Transverse colon (tissue), 4 donors: ENCODE results near the gene COP1. TPM values are rescaled to one million over a fixed set of nuclear protein-coding genes. Genes with fewer than 3 reads are reported as not detected.

Experiments used
- DNase-seq: peaks from one replicate; pipeline ENCODE4 v3.0.0-alpha.2; 2019
- H3K27ac ChIP-seq, 4 donors: fragments of 200-600 bp; sonication (generic); 2 replicates each; pipeline ENCODE4 v1.5.1; 2016 to 2018; ENCODE audit warnings: inconsistent platforms in 4 of 4
- H3K27me3 ChIP-seq: fragments of 200-600 bp; sonication (generic); 2 replicates; pipeline ENCODE4 v1.5.1; 2017; ENCODE audit warnings: inconsistent platforms
- H3K36me3 ChIP-seq, 4 donors: fragments of 200-600 bp; sonication (generic); 2 replicates each; pipeline ENCODE4 v1.5.1; 2017 to 2019; ENCODE audit warnings: inconsistent platforms in 4 of 4
- H3K4me1 ChIP-seq, 4 donors: fragments of 200-600 bp; sonication (generic); 2 replicates each; pipeline ENCODE4 v1.5.1; 2017 to 2020; ENCODE audit warnings: inconsistent platforms in 4 of 4
- H3K4me3 ChIP-seq, 4 donors: fragments of 200-600 bp; sonication (generic); 1 replicate in 1 of 4; 2 replicates in 3 of 4; pipeline versions ENCODE4 v1.5.1 to v1.6.1; 2017 to 2019; ENCODE audit warnings: inconsistent platforms in 4 of 4
- H3K9me3 ChIP-seq, 2 donors: fragments of 200-600 bp; sonication (generic); 2 replicates each; pipeline ENCODE4 v1.5.1; 2017 to 2019; ENCODE audit warnings: inconsistent platforms in 2 of 2
- EP300 ChIP-seq: sonication (generic); formaldehyde crosslinking; IDR thresholded peaks from one replicate; pipeline ENCODE4 v1.6.1; 2017; ENCODE audit warnings: antibody characterized with exemption, low read depth
- POLR2A ChIP-seq: fragments of 450-650 bp; IDR thresholded peaks from one replicate; pipeline ENCODE4 v1.6.1; 2016; ENCODE audit warnings: antibody characterized with exemption, mild to moderate bottlenecking, moderate library complexity
- POLR2AphosphoS5 ChIP-seq, 3 donors: sonication (generic); formaldehyde crosslinking; IDR thresholded peaks; one replicate each; pipeline ENCODE4 v1.6.1; 2016; ENCODE audit warnings: antibody characterized with exemption in 3 of 3
- WGBS, 2 donors: methylation state at CpG; one replicate each; pipeline ENCODE4 v1.1.5; 2018; ENCODE audit warnings: low coverage in 1 of 2; 5-methylcytosine and 5-hydroxymethylcytosine counted together
- in situ Hi-C, 4 donors: fragments of 200-750 bp; cut with MboI; loops; one replicate each; pipeline versions ENCODE4 v1.15.0 to v1.15.1; 2017; ENCODE audit warnings: low sequenced_read_pairs in 3 of 4, low pct_ligation_motif_present in 1 of 4, low pct_unique_long_range_greater_than_20kb in 1 of 4
- intact Hi-C: fragments of 100-400 bp; cut with DNase I; formaldehyde crosslinking; loops from one replicate; pipeline ENCODE4 v1.15.1; 2023; ENCODE audit warnings: low total_unique reads
- total RNA-seq, 4 donors: library from RNA; depleted of rRNA; stranded (reverse); fragments of >200 nt; gene quantifications; one replicate each; pipeline ENCODE4 v1.1.0, GENCODE V29; 2016
- TF ChIP-seq, protein P1 (sequence below), 5 experiments: fragments of 200-600 bp in 3 of 5; fragments of 450-650 bp in 2 of 5; sonication (generic) in 3 of 5; IDR thresholded peaks; 1 replicate in 2 of 5; 2 replicates in 3 of 5; pipeline ENCODE4 v1.5.1; 2016 to 2017; ENCODE audit warnings: antibody characterized with exemption in 5 of 5, inconsistent platforms in 3 of 5, mild to moderate bottlenecking in 2 of 5, moderate library complexity in 1 of 5

The COP1 gene
- total RNA-seq, 4 donors from 2014 or later, result 52.3 to 190 (median 109) TPM

DNA sequence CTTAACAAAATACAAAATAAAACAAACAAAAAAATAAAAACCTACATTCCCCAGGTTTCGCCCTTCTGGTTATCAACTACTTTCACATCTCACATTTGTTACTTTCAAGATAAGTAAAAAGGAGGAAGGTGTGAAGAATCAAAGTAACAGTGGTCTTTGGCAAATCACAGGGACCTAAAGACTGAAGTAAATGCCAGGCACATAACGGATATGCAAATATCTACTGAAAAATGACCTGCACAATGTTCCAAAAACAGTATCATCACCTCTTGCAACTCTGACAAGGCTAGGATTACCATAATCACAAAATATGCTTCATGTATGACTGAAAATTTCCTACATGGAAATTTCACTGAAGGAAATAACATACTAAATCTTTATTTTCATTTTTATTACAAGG, 29.3 kb downstream of the COP1 start:
- TF ChIP-seq POLR2A, result no peak
- TF ChIP-seq POLR2AphosphoS5 (IDR thresholded peaks at IDR 0.05), result no peak
- TF ChIP-seq EP300, result no peak
- TF ChIP-seq, protein P1, sequence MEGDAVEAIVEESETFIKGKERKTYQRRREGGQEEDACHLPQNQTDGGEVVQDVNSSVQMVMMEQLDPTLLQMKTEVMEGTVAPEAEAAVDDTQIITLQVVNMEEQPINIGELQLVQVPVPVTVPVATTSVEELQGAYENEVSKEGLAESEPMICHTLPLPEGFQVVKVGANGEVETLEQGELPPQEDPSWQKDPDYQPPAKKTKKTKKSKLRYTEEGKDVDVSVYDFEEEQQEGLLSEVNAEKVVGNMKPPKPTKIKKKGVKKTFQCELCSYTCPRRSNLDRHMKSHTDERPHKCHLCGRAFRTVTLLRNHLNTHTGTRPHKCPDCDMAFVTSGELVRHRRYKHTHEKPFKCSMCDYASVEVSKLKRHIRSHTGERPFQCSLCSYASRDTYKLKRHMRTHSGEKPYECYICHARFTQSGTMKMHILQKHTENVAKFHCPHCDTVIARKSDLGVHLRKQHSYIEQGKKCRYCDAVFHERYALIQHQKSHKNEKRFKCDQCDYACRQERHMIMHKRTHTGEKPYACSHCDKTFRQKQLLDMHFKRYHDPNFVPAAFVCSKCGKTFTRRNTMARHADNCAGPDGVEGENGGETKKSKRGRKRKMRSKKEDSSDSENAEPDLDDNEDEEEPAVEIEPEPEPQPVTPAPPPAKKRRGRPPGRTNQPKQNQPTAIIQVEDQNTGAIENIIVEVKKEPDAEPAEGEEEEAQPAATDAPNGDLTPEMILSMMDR (IDR thresholded peaks at IDR 0.05), result no peak
- H3K27me3 ChIP-seq, result no peaks in the 10 kb centered on the region
- DNase-seq, result no peak
- no peak overlapping the region for H3K4me3 ChIP-seq
- H3K27ac ChIP-seq, result peak overlapping the region in 1 of 4 donors; percentile 19
- peaks cover 0 to 16% (median 4%) of the 10 kb centered on the region in 4 donors for H3K4me1 ChIP-seq
- intact Hi-C loops (no loop called here), in situ Hi-C loops (no loop called here)
- 67 to 86% methylated on average over 2 of the region's 2 CpGs for WGBS, 2 donors
- peaks cover 0 to 20% (median 8%) of the 10 kb centered on the region in 4 donors for H3K36me3 ChIP-seq
- no peaks in the 10 kb centered on the region for H3K9me3 ChIP-seq

DNA sequence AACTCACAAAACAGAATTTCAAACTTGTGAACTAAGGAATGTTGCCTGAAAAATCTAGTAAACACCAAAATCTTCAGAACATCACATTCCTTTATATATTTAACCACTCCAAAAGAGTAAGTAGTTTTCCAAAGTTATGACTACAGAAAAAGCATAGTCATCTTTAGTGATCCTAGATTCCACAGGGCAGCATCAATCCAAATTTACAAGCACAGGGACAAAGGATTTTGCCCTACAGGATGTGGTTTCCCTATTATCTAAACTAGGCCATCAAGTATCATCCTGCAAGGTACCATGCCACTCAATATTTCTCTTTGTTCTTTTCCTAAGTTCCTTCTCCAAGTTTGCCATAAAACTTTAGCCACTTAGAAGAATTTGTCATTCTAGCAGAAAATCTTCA, 33.0 kb downstream of the COP1 start:
- no peak for DNase-seq
- in situ Hi-C loops, result no loop called here
- intact Hi-C loops, result no loop called here

DNA sequence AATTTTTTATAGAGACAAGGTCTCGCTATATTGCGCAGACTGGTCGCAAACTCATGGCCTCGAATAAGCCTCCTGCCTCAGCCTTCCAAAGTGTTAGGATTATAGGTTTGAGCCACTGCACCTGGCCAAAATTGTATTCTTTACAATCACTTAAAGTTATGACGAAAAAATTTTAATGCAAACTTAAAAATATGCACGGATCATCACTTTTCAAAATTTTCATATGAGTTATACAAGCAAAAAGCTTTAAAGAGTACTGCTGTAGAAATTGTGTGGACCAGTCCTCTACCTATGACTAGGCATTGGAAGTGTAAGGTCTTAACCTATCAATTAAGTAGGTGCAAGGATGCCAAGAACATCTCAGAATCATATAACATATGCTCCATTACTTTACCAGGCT, 34.9 kb downstream of the COP1 start:
- in situ Hi-C loops, result no loop called here
- no peak overlapping the region for H3K4me3 ChIP-seq
- peaks cover 0 to 29% (median 4%) of the 10 kb centered on the region in 4 donors for H3K36me3 ChIP-seq
- DNase-seq, result no peak
- TF ChIP-seq EP300 (no peak), POLR2A (no peak), POLR2AphosphoS5 (IDR thresholded peaks at IDR 0.05) (no peak)
- TF ChIP-seq, protein P1 (IDR thresholded peaks at IDR 0.05), result no peak
- intact Hi-C loops, result no loop called here
- no peaks in the 10 kb centered on the region for H3K4me1 ChIP-seq
- no peaks in the 10 kb centered on the region for H3K9me3 ChIP-seq
- H3K27ac ChIP-seq, result no peak overlapping the region
- 98 to 99% methylated on average over 6 of the region's 6 CpGs for WGBS, 2 donors
- H3K27me3 ChIP-seq, result no peaks in the 10 kb centered on the region

More for the DNA sequence above, 33.0 kb downstream of the COP1 start:
- H3K27ac ChIP-seq, result no peak overlapping the region
- no peak for TF ChIP-seq EP300
- TF ChIP-seq, protein P1 (IDR thresholded peaks at IDR 0.05), result no peak
- no peak for TF ChIP-seq POLR2A
- TF ChIP-seq POLR2AphosphoS5 (IDR thresholded peaks at IDR 0.05), result no peak
- H3K4me3 ChIP-seq, result no peak overlapping the region
- H3K4me1 ChIP-seq, result peaks cover 0 to 16% (median 4%) of the 10 kb centered on the region in 4 donors
- H3K36me3 ChIP-seq, result peaks cover 0 to 29% (median 4%) of the 10 kb centered on the region in 4 donors
- no peaks in the 10 kb centered on the region for H3K27me3 ChIP-seq
- H3K9me3 ChIP-seq, result no peaks in the 10 kb centered on the region

DNA sequence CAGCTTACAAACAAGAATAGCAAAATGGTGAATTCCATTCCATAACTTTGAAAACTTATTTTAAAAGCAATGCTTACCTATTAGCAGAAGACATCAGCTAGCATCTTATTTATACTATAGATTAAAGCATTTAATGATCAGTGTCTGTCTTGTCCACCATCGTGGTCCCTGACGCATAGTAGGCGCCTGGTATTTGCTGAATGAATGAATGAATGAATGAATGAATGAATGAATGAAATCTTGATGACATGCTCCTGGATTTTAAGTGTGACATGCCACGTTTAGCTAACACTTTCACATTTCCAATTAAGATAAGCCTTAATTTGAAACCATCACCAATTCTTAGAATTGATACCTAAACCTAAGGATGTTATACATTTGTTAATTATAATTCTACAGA, 39.9 kb downstream of the COP1 start:
- 80 to 94% methylated on average over 4 of the region's 4 CpGs for WGBS, 2 donors
- Histone ChIP-seq H3K9me3 (no peaks in the 10 kb centered on the region), H3K27me3 (no peaks in the 10 kb centered on the region), H3K4me1 (no peaks in the 10 kb centered on the region), H3K4me3 (no peak overlapping the region), H3K36me3 (peaks cover 0 to 15% (median 0%) of the 10 kb centered on the region in 4 donors), H3K27ac (no peak overlapping the region)
- in situ Hi-C loops, result no loop called here
- DNase-seq, result no peak
- TF ChIP-seq, protein P1 (IDR thresholded peaks at IDR 0.05), result no peak
- no peak for TF ChIP-seq POLR2A
- TF ChIP-seq EP300, result no peak
- no peak for TF ChIP-seq POLR2AphosphoS5 (IDR thresholded peaks at IDR 0.05)
- intact Hi-C loops, result no loop called here
